ENCODE measurements around the gene UBA7.

The UBA7 gene

DNA sequence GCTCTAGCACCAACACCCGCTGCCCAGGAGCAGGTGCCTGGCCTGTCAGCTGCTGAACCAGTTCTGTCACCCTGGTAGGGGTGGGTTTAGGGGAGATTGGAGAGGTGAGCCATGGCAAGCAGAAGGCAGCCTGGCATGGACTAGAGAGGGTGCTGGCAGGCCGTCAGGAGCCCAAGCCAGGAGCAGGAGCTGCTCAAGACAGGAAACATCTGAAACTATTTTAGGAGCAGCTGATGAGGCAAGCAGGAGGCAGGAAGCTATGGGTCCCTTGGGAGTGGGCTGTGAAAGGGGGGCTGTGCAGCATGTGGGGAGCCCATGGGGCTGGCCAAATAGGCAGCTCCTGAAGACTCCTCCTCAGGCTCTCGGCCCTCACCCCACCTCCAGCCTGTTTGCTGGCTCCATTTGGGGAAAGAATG lies 8.4 kb downstream of the UBA7 start:
- DNase-seq (ENCODE audit: low spot score), result peak; percentile 96
- peak overlapping the region; percentile 93 for H3K4me3 ChIP-seq
- no peak for TF ChIP-seq CTCF (IDR thresholded peaks at IDR 0.05)
- peak overlapping the region; percentile 89 to 98 for H3K27ac ChIP-seq

GRCh38 chr3:49804141-49805041 lies 9.4 kb downstream of the UBA7 start:
- no peak for DNase-seq (ENCODE audit: low spot score)
- Histone ChIP-seq H3K27ac (peak overlapping the region; percentile 89 to 98), H3K4me3 (peak overlapping the region; percentile 93)
- no peak for TF ChIP-seq CTCF (IDR thresholded peaks at IDR 0.05)

DNA sequence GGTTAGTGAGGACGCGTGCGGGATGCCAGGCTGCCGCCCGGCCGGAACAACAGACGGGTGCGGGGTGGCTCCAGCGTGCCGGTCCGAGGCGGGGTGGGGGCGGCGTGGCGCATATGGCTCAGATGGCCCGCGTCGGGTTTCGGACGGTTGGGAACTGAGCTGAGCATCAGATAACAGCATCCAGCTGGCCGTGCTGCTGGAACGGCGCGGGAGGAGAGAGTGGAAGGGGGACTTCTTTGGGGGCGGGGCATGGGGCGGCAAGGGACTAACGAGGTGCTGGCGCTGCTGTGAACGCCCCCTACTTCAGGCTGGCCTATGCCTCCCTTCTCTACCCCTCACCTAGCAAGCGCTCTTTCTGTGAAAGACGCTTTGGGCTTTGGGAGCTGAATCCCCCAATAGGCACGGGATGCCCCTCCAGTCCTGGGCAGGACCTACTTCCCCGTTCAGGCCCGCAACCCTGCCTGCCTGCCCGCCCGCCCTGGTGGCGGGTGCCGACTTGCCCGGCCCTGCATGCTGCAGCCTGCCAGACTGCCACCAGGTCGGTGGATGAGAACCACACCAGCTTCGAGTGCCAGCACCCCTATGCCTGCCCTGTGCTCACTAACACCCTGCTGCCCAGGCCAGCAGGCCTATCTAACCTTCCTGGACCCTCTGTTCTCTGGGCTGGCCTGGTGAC lies 10.2 kb downstream of the UBA7 start:
- TF ChIP-seq CTCF (IDR thresholded peaks at IDR 0.05), result no peak
- Histone ChIP-seq H3K27ac (peak overlapping the region; percentile 89 to 98), H3K4me3 (peak overlapping the region; percentile 93)
- DNase-seq (ENCODE audit: low spot score), result peak; percentile 86

- peak within 1 kb of the TSS; percentile 89 to 98 for H3K27ac ChIP-seq
- TF ChIP-seq CTCF (IDR thresholded peaks at IDR 0.05), result peak; percentile 90
- peak within 1 kb of the TSS; percentile 93 for H3K4me3 ChIP-seq
- peak; percentile 89 for DNase-seq (ENCODE audit: low spot score)
Observed at GRCh38 chr3:49802719-49803464, 10.9 kb downstream of the UBA7 start, which contains the start of gene INKA1. Gene INKA1, plus strand, starts transcription at chr3:49803261. Its CDS starts 132 bp downstream, at chr3:49803393.

GRCh38 chr3:49801160-49801559 lies 12.6 kb downstream of the UBA7 start:
- DNase-seq (ENCODE audit: low spot score), result no peak
- TF ChIP-seq CTCF (IDR thresholded peaks at IDR 0.05), result no peak
- no peak overlapping the region for H3K27ac ChIP-seq
- H3K4me3 ChIP-seq, result no peak overlapping the region

- Histone ChIP-seq H3K4me3 (no peak within 1 kb of the TSS), H3K27ac (peak within 1 kb of the TSS in 1 of 2 donors; percentile 83)
- no peak for TF ChIP-seq CTCF (IDR thresholded peaks at IDR 0.05)
- DNase-seq (ENCODE audit: low spot score), result peak; percentile 87
Observed at GRCh38 chr3:49799761-49800160, 14.0 kb downstream of the UBA7 start, which contains the start of gene CDHR4. Gene CDHR4, minus strand, starts transcription at chr3:49799873. Its CDS starts 61 bp downstream, at chr3:49799812.
